NB4 (cell line): ENCODE data around the gene ENDOU.
A peak's percentile ranks its signal among the peaks of the same experiment; 100 is the strongest.

Experiments used
- DNase-seq: peaks from one replicate; pipeline ENCODE4 v3.0.0; 2010; ENCODE audit warnings: low read depth
- H3K4me3 ChIP-seq: one replicate; pipeline ENCODE4 v1.5.1; 2011; ENCODE audit warnings: mild to moderate bottlenecking, low read depth, low read length, moderate library complexity
- MYC ChIP-seq: IDR thresholded peaks from 2 replicates; pipeline ENCODE4 v1.6.1; 2011; ENCODE audit warnings: low read depth, low read length
- POLR2A ChIP-seq: IDR thresholded peaks from 2 replicates; pipeline ENCODE4 v1.6.1; 2011; ENCODE audit warnings: mild to moderate bottlenecking; ENCODE audit not compliant: insufficient read length; ENCODE audit errors: extremely low read depth
- TF ChIP-seq, protein P1 (sequence below): IDR thresholded peaks from 2 replicates; pipeline ENCODE4 v1.6.1; 2011; ENCODE audit warnings: low read depth, low read length
- TF ChIP-seq, protein P2 (sequence below): IDR thresholded peaks from one replicate; pipeline ENCODE4 v1.5.1; 2012; ENCODE audit warnings: low read depth, low read length

The ENDOU gene

DNA sequence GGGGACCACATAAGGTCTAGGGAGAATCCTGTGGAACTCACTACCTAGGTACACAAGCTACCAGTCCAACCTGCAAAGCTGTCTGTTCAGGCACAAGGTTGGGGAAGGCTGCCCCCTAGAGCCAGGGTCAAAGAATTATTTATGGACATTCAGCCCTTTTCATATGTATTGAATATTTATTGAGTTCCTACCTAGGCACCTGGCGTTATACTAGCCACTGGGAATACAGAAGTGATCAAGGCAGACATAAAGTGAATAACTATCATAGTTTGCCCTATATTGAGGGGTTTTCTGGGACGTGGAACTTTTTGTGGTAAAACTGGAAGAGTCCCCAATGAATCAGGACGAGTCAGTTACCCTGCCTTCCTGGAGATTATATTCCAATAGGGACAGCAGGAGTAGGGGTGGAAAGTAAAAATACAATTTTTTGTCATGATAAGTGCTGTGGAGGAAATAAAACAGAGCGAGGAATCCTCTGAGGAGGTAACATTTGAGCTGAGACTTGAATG, 42.0 kb upstream of the ENDOU start:
- TF ChIP-seq MYC (peak; percentile 31; the same call in 1 of the 2 replicates), POLR2A (no peak)
- TF ChIP-seq, protein P1, sequence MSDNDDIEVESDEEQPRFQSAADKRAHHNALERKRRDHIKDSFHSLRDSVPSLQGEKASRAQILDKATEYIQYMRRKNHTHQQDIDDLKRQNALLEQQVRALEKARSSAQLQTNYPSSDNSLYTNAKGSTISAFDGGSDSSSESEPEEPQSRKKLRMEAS, result peak; percentile 61; the same call in 1 of the 2 replicates
- TF ChIP-seq, protein P2, sequence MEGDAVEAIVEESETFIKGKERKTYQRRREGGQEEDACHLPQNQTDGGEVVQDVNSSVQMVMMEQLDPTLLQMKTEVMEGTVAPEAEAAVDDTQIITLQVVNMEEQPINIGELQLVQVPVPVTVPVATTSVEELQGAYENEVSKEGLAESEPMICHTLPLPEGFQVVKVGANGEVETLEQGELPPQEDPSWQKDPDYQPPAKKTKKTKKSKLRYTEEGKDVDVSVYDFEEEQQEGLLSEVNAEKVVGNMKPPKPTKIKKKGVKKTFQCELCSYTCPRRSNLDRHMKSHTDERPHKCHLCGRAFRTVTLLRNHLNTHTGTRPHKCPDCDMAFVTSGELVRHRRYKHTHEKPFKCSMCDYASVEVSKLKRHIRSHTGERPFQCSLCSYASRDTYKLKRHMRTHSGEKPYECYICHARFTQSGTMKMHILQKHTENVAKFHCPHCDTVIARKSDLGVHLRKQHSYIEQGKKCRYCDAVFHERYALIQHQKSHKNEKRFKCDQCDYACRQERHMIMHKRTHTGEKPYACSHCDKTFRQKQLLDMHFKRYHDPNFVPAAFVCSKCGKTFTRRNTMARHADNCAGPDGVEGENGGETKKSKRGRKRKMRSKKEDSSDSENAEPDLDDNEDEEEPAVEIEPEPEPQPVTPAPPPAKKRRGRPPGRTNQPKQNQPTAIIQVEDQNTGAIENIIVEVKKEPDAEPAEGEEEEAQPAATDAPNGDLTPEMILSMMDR, result peak; percentile 70
- DNase-seq, result peak; percentile 85
- H3K4me3 ChIP-seq, result no peak overlapping the region

DNA sequence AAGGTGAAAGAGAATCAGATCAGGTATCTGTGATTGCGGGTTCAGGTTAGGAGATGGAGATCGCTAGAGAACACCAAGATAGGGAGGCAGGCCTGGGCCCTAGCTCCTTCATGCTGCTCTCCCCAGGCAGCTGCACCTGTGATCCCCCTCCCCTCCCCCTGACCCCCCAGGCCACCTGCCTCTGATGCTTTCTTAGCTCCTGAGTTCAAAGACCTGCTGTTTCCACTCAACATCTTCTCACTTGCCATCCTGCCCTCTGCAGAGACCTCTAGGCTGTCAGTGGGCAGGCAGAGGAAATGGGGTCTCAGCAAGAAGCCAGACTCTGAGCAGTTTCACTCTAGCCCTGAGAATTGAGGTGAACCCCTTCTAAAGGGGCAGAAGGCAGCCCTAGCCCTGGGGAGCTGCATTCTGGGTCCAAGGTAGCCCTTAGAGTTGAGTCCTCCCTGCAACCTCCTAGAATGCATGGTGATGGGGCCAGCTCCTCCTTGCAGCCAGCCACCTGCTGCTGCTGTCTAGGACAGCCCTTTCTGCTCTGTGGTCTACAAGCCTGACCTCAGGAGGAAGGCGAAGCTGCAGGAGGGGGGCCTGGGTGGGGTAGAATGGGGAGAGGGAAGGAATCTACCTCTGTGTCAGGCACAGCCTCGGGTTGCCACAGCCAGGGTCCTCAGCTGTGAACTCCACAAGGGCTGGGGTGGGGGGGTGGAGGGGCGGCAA, 41.4 kb upstream of the ENDOU start:
- no peak for TF ChIP-seq MYC
- TF ChIP-seq POLR2A, result no peak
- TF ChIP-seq, protein P1, result no peak
- TF ChIP-seq, protein P2, result no peak
- H3K4me3 ChIP-seq, result no peak overlapping the region
- no peak for DNase-seq

DNA sequence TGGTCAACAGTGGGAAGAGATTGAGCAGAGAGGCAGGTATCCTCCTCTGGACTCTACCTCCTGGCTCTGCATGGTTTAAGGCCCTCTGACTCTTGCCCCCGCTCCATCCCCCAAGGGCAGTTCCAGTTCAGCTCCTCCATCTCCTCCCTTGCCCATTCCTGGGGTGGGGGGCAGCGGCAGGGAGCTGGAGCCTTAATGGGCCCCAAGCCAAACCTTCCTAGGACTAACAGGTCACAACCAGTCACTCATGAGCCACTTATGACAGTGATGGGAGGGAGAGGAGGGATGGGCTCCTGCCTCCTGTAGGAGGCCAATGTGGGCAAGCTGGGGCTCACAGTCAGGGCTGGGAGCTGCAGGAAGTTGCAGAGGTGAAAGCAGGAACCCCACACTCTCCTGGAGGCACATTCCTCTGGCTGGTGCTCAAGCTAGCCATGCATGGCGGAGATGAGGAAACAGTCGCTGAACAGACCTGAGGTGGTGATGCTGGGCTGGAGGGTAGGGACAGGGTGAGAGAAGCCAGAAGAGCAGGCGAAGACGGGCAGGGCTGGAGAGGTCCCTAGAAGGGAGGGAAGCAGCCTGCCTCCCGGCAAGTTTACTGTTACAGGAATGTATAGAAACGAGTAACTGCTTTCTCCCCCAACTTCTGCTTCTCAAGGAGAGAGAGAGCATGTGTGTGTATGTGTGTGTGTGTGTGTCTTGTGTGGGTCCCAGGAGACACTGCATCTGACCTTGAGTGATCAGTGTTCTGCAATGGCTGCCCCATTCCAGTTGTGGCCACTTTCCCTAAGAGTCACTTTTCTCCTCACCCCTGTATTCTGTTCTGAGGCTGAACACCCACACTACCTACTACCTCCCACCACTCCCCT, 38.4 kb upstream of the ENDOU start:
- peak; percentile 49; the same call in 1 of the 2 replicates for TF ChIP-seq MYC
- TF ChIP-seq, protein P2, result no peak
- TF ChIP-seq, protein P1, result no peak
- H3K4me3 ChIP-seq, result no peak overlapping the region
- peak; percentile 76 for DNase-seq

DNA sequence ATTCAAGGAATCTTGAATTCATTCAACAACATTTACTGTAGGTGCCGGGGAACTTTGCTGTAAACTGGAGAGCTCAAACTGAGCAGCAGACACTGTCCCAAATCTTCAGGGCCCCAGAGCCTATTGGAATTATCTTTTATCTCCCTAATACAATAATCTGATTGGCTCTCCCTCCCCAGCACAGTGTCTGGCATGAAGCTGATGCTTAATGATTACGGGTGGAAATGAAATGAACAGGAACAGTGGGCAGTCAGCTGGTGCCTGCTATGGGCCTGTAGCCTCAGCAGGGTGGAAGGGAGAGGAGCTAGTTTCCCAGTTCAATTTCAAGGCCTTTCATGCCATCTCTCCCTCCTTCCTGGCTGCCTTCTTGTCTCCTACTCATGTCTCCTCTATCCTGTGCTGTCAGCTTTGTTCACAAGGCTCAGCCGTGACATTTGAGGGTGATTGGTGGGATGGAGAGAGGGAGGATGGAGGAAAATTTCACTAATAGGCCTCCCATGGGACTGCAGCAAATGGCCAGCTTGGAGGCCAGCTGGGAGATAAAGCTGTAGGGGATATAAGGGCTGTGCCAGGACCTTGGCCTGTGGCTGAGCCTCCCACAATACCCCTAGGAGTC, 37.7 kb upstream of the ENDOU start:
- H3K4me3 ChIP-seq, result no peak overlapping the region
- TF ChIP-seq, protein P1, result no peak
- TF ChIP-seq, protein P2, result no peak
- TF ChIP-seq MYC (no peak), POLR2A (no peak)
- no peak for DNase-seq

DNA sequence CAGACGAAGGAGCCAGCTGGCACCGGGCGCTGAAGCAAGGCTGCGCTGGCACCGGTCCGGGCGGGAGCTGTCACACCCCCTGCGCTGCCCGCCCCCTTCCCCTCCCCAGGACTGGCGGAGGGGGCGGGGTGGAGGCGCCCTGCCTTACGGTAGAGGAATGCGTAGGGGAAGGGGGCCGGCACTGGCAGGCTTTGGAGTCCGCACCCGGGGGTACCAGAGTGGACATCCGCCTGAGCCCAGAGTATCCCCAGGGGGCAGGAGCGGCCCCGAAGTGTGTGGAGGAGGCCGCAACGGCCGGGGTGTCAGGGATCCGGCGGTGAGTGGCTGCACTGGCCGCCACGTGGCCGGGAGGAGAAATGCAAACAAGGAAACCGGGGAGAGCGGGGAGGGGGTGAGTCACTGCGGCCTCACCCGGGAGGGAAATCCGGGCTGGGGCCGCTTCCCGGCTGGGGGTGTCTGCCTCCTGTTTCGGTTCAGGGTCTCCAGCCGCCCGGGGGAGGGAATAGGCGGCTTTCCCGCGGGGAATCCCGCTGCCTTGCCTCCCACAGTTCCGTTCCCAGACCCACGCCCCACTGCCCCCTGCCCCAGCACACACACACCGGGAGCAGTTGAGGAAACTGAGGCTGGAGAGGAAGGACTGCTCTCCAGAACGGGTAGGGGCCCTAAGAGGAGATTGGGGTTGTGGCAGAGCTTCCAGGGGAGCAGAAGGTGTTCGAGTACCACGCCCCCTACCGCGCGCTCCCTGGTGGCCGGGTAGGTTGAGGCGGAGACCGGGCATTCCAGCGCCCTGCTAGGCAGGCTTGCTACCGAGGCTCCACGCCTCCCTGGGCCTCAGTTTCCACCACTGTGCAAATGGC, 33.8 kb upstream of the ENDOU start, which contains the start of gene RAPGEF3:
RAPGEF3 (minus strand) TSS at position 47 of the 857 bp plus-strand sequence. CDS start 324 bp downstream, outside the sequence.
- DNase-seq, result peak; percentile 95
- H3K4me3 ChIP-seq, result peak within 1 kb of the TSS; percentile 71
- TF ChIP-seq, protein P1, result peak; percentile 99
- TF ChIP-seq MYC (peak; percentile 99), POLR2A (peak; percentile 51)
- TF ChIP-seq, protein P2, result peak; percentile 44
